Panc1 (cell line): ENCODE measurements around the gene USP11. TPM values are rescaled to one million over a fixed set of nuclear protein-coding genes. Genes with fewer than 3 reads are reported as not detected.

Source experiments
- ATAC-seq: fragments of 200-7000 bp; cut with Tn5 transposase; 2 replicates; pipeline ENCODE4 v1.9.1; 2020; ENCODE audit warnings: mild to moderate bottlenecking, moderate library complexity
- BruUV-seq: library from RNA; stranded (reverse); fragments of 400-500 nt; replicated peaks from 2 replicates; lab custom pipeline; 2021; lab: Mats Ljungman, UMichigan
- CTCF ChIA-PET: fragments of 300-600 bp; sonication (Branson Sonifier 250); formaldehyde crosslinking; loops from one replicate; lab custom pipeline; 2022; ENCODE audit warnings: antibody characterized with exemption; lab: Charles Lee
- POLR2A ChIA-PET: fragments of 300-600 bp; sonication (Branson Sonifier 250); formaldehyde crosslinking; loops from one replicate; lab custom pipeline; 2022; ENCODE audit warnings: antibody characterized with exemption; lab: Charles Lee
- DNase-seq: peaks from one replicate; pipeline ENCODE4 v3.0.0-alpha.2; 2010; ENCODE audit warnings: low read depth, low spot score
- H3K27ac ChIP-seq: 2 replicates; pipeline ENCODE4 v1.5.1; 2011; ENCODE audit warnings: mild to moderate bottlenecking, low read length, inconsistent platforms
- H3K27me3 ChIP-seq: fragments of 200-500 bp; sonication (Bioruptor generic); 2 replicates; pipeline ENCODE4 v1.6.0; 2014; ENCODE audit warnings: low read length, inconsistent platforms; ENCODE audit not compliant: control insufficient read depth, insufficient read depth
- H3K36me3 ChIP-seq: fragments of 200-500 bp; sonication (Bioruptor generic); 2 replicates; pipeline ENCODE4 v1.5.1; 2014; ENCODE audit warnings: inconsistent platforms, mild to moderate bottlenecking, low read length, moderate library complexity; ENCODE audit not compliant: control insufficient read depth, insufficient read depth
- H3K4me1 ChIP-seq: 2 replicates; pipeline ENCODE4 v1.5.1; 2011; ENCODE audit warnings: inconsistent platforms, mild to moderate bottlenecking, low read length, moderate library complexity; ENCODE audit not compliant: control insufficient read depth, insufficient read depth
- H3K4me3 ChIP-seq, 2 experiments: 2 replicates each; pipeline ENCODE4 v1.5.1; 2011 to 2012; ENCODE audit warnings: low read depth in 2 of 2, low read length in 2 of 2, mild to moderate bottlenecking in 2 of 2, inconsistent platforms in 1 of 2, moderate library complexity in 1 of 2
- H3K9me3 ChIP-seq: fragments of 200-500 bp; sonication (Bioruptor generic); 2 replicates; pipeline ENCODE4 v1.5.1; 2014; ENCODE audit warnings: low read depth, mild to moderate bottlenecking, inconsistent platforms, low read length, moderate library complexity; ENCODE audit not compliant: control insufficient read depth, insufficient read depth
- POLR2AphosphoS5 ChIP-seq: IDR thresholded peaks from 2 replicates; pipeline ENCODE4 v1.6.1; 2012; ENCODE audit warnings: mild to moderate bottlenecking, low read depth, low read length, moderate library complexity
- SIN3A ChIP-seq: IDR thresholded peaks from 2 replicates; pipeline ENCODE4 v1.6.1; 2012; ENCODE audit warnings: low read depth, mild to moderate bottlenecking, low read length, moderate library complexity, borderline replicate concordance; ENCODE audit not compliant: insufficient read depth
- TCF7L2 ChIP-seq: IDR thresholded peaks from 2 replicates; pipeline ENCODE4 v1.6.1; 2011; ENCODE audit warnings: mild to moderate bottlenecking, low read depth, low read length, inconsistent platforms
- in situ Hi-C: cut with HindIII; loops from 2 replicates; pipeline ENCODE4 v1.10.0; 2016; ENCODE audit warnings: low sequenced_read_pairs, low pct_unique_long_range_greater_than_20kb
- intact Hi-C: fragments of 100-400 bp; cut with micrococcal nuclease; formaldehyde crosslinking; loops from one replicate; pipeline ENCODE4 v1.10.0; 2022; ENCODE audit not compliant: unreplicated experiment
- total RNA-seq: library from RNA; stranded (reverse); gene quantifications from one replicate; pipeline ENCODE4 v1.2.1, GENCODE V29; 2021; ENCODE audit not compliant: unreplicated experiment
- TF ChIP-seq, protein P1 (sequence below), 2 experiments: IDR thresholded peaks; 2 replicates each; pipeline ENCODE4 v1.6.1; 2011 to 2012; ENCODE audit warnings: low read depth in 2 of 2, control low read depth in 1 of 2, low read length in 1 of 2, mild to moderate bottlenecking in 1 of 2, moderate library complexity in 1 of 2; ENCODE audit not compliant: insufficient read depth in 1 of 2
- TF ChIP-seq, protein P2 (sequence below): fragments of 450-650 bp; IDR thresholded peaks from 2 replicates; pipeline ENCODE4 v1.5.1; 2017; ENCODE audit warnings: mild to moderate bottlenecking

USP11 gene
- total RNA-seq, 1 experiment from 2014 or later: 82.4 TPM

DNA sequence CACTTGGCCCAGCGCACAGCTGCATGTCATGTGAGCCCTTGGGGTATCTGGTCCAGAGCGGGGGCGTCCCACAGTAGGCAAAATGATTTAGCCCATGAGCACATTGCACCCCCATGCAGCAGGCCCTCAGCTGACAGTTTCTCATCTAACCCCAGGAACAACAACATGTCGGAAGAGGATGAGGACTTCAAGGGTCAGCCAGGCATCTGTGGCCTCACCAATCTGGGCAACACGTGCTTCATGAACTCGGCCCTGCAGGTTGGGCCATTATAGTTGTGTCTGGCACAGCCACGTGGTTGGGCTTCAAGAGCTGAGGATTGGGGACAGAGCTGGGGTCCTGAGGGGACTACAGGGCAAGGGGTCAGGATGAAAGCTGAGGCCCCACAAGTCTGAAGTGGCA lies 7.8 kb downstream of the USP11 start:
- TF ChIP-seq, protein P1, sequence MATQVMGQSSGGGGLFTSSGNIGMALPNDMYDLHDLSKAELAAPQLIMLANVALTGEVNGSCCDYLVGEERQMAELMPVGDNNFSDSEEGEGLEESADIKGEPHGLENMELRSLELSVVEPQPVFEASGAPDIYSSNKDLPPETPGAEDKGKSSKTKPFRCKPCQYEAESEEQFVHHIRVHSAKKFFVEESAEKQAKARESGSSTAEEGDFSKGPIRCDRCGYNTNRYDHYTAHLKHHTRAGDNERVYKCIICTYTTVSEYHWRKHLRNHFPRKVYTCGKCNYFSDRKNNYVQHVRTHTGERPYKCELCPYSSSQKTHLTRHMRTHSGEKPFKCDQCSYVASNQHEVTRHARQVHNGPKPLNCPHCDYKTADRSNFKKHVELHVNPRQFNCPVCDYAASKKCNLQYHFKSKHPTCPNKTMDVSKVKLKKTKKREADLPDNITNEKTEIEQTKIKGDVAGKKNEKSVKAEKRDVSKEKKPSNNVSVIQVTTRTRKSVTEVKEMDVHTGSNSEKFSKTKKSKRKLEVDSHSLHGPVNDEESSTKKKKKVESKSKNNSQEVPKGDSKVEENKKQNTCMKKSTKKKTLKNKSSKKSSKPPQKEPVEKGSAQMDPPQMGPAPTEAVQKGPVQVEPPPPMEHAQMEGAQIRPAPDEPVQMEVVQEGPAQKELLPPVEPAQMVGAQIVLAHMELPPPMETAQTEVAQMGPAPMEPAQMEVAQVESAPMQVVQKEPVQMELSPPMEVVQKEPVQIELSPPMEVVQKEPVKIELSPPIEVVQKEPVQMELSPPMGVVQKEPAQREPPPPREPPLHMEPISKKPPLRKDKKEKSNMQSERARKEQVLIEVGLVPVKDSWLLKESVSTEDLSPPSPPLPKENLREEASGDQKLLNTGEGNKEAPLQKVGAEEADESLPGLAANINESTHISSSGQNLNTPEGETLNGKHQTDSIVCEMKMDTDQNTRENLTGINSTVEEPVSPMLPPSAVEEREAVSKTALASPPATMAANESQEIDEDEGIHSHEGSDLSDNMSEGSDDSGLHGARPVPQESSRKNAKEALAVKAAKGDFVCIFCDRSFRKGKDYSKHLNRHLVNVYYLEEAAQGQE (IDR thresholded peaks at IDR 0.05; ENCODE audit: insufficient read depth in 1 of 2, low read depth in 2 of 2, low read length in 1 of 2): no peak
- TF ChIP-seq TCF7L2: no peak
- TF ChIP-seq SIN3A: no peak
- TF ChIP-seq, protein P2, sequence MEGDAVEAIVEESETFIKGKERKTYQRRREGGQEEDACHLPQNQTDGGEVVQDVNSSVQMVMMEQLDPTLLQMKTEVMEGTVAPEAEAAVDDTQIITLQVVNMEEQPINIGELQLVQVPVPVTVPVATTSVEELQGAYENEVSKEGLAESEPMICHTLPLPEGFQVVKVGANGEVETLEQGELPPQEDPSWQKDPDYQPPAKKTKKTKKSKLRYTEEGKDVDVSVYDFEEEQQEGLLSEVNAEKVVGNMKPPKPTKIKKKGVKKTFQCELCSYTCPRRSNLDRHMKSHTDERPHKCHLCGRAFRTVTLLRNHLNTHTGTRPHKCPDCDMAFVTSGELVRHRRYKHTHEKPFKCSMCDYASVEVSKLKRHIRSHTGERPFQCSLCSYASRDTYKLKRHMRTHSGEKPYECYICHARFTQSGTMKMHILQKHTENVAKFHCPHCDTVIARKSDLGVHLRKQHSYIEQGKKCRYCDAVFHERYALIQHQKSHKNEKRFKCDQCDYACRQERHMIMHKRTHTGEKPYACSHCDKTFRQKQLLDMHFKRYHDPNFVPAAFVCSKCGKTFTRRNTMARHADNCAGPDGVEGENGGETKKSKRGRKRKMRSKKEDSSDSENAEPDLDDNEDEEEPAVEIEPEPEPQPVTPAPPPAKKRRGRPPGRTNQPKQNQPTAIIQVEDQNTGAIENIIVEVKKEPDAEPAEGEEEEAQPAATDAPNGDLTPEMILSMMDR: no peak
- TF ChIP-seq POLR2AphosphoS5: no peak
- ATAC-seq (no peak), DNase-seq (no peak)
- intact Hi-C loops: no loop called here
- no TSS peak for BruUV-seq
- in situ Hi-C loops: no loop called here
- H3K4me1 ChIP-seq: no peaks in the 10 kb centered on the region; the same call in 1 of the 2 replicates
- ChIA-PET POLR2A (no interaction called here), CTCF (no interaction called here)
- H3K27ac ChIP-seq: no peak overlapping the region
- no peaks in the 10 kb centered on the region for H3K27me3 ChIP-seq
- no peak overlapping the region for H3K4me3 ChIP-seq
- no peaks in the 10 kb centered on the region for H3K9me3 ChIP-seq
- no peaks in the 10 kb centered on the region; the same call in none of the 2 replicates for H3K36me3 ChIP-seq

DNA sequence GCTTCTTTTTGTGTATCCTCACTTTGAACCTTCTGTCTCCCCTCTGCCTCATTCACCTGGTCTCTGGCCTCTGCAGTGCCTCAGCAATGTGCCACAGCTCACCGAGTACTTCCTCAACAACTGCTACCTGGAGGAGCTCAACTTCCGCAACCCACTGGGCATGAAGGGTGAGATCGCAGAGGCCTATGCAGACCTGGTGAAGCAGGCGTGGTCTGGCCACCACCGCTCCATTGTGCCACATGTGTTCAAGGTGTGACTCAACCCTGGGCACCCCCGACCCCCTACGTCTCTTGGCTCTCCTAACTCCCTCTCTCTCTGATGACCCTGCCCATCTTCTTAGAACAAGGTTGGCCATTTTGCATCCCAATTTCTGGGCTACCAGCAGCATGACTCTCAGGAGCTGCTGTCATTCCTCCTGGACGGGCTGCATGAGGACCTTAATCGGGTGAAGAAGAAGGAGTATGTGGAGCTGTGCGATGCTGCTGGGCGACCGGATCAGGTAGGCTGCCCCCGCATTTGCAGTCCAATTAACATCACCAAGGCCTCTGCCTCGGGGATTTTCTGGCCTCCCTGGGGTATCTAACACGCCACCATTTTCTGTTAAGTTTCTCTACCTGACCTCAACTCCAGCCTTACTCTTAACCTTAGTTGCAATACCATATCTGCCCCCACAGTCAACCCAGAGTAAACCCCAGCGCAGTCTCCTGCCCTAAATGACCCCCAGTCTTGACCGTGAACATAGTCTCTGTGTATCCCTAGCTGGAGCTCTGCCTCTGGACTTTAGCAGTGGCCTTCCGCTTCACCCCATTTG lies 8.6 kb downstream of the USP11 start:
- ATAC-seq (no peak), DNase-seq (no peak)
- H3K4me3 ChIP-seq: no peak overlapping the region
- intact Hi-C loops (no loop called here), in situ Hi-C loops (no loop called here)
- H3K36me3 ChIP-seq: no peaks in the 10 kb centered on the region; the same call in none of the 2 replicates
- no TSS peak for BruUV-seq
- no peaks in the 10 kb centered on the region for H3K4me1 ChIP-seq
- no peaks in the 10 kb centered on the region for H3K27me3 ChIP-seq
- POLR2A ChIA-PET: no interaction called here
- TF ChIP-seq, protein P1 (IDR thresholded peaks at IDR 0.05; ENCODE audit: insufficient read depth in 1 of 2, low read depth in 2 of 2, low read length in 1 of 2): no peak
- no peak for TF ChIP-seq POLR2AphosphoS5
- TF ChIP-seq, protein P2: no peak
- H3K27ac ChIP-seq: no peak overlapping the region
- H3K9me3 ChIP-seq: no peaks in the 10 kb centered on the region
- CTCF ChIA-PET: no interaction called here
